ENCODE results near the gene DAB1.

DNA sequence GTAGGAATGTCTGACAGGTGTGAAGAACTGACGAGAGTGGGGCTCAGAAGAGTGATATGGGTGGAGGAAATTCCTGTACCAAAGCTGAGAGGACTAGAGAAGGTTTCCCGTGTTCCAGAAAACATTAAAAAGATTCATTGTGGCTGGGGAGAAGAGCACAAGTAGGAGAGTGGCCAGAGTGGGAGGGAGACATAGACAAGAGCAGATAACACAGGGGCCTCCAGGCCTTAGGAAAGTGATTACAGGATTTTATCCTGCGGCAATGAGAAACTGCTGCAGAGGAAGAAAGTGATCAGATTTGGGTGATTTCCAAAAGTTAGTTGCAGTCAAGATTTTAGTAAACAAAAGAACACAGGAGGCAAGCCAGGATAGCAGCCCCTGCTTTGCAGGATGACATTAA is 465.9 kb downstream of the DAB1 start:
- TF ChIP-seq CTCF (IDR thresholded peaks at IDR 0.05) (no peak), POLR2A (IDR thresholded peaks at IDR 0.05) (no peak)

Measured in right lobe of liver (tissue), 4 donors.